Kidney epithelial cell (primary cell): ENCODE data around the gene GIMAP6. TPM values are rescaled to one million over a fixed set of nuclear protein-coding genes. Genes with fewer than 3 reads are reported as not detected.
"Not testable (repeated sequence)": the region's sequence is repeated elsewhere in the genome, so short reads cannot be mapped to it uniquely, and the experiment has no call there.

Source experiments
- DNase-seq: peaks from one replicate; pipeline ENCODE4 v3.0.0-alpha.2; 2010; ENCODE audit warnings: low read depth
- H3K27me3 ChIP-seq: 2 replicates; pipeline ENCODE4 v1.6.0; 2011; ENCODE audit warnings: low read length; ENCODE audit not compliant: control insufficient read depth, insufficient read depth
- H3K36me3 ChIP-seq: 2 replicates; pipeline ENCODE4 v1.5.1; 2011; ENCODE audit warnings: low read length; ENCODE audit not compliant: control insufficient read depth, insufficient read depth
- H3K4me3 ChIP-seq: 2 replicates; pipeline ENCODE4 v1.5.1; 2011; ENCODE audit warnings: low read depth, mild to moderate bottlenecking, control low read depth, low read length
- CTCF ChIP-seq: IDR thresholded peaks from 2 replicates; pipeline ENCODE4 v1.5.1; 2011; ENCODE audit warnings: mild to moderate bottlenecking, moderate library complexity, low read length, control low read depth, inconsistent platforms; ENCODE audit not compliant: insufficient read depth, poor library complexity, severe bottlenecking
- total RNA-seq: library from RNA; depleted of rRNA; stranded (reverse); fragments of >200 nt; gene quantifications from 2 replicates; pipeline ENCODE4 v1.2.3, GENCODE V29; 2015

The GIMAP6 gene
- total RNA-seq, 1 donor from 2014 or later: not detected

GRCh38 chr7:150629347-150629746 is 2.8 kb downstream of the GIMAP6 start:
- Histone ChIP-seq H3K27me3 (no peaks in the 10 kb centered on the region), H3K36me3 (no peaks in the 10 kb centered on the region), H3K4me3 (no peak overlapping the region)
- TF ChIP-seq CTCF: no peak
- DNase-seq: no peak

- H3K36me3 ChIP-seq: no peaks in the 10 kb centered on the region
- DNase-seq: no peak
- TF ChIP-seq CTCF: no peak
- no peaks in the 10 kb centered on the region for H3K27me3 ChIP-seq
- H3K4me3 ChIP-seq: no peak overlapping the region
These were observed 4.2 kb downstream of the GIMAP6 start for GRCh38 chr7:150627959-150628358.

GRCh38 chr7:150626696-150627095 is 5.5 kb downstream of the GIMAP6 start:
- no peaks in the 10 kb centered on the region for H3K27me3 ChIP-seq
- H3K4me3 ChIP-seq: no peak overlapping the region
- no peaks in the 10 kb centered on the region for H3K36me3 ChIP-seq
- TF ChIP-seq CTCF: no peak
- no peak for DNase-seq

- no peak for TF ChIP-seq CTCF
- H3K4me3 ChIP-seq: no peak overlapping the region
- H3K36me3 ChIP-seq: no peaks in the 10 kb centered on the region
- no peak for DNase-seq
- H3K27me3 ChIP-seq: no peaks in the 10 kb centered on the region
These were observed 10.8 kb downstream of the GIMAP6 start for GRCh38 chr7:150621376-150621775.

GRCh38 chr7:150620617-150621371 is 11.4 kb downstream of the GIMAP6 start:
- DNase-seq: no peak
- Histone ChIP-seq H3K4me3 (no peak overlapping the region), H3K27me3 (no peaks in the 10 kb centered on the region), H3K36me3 (no peaks in the 10 kb centered on the region)
- TF ChIP-seq CTCF: no peak

- Histone ChIP-seq H3K27me3 (no peaks in the 10 kb centered on the region), H3K4me3 (no peak overlapping the region), H3K36me3 (no peaks in the 10 kb centered on the region)
- no peak for TF ChIP-seq CTCF
- no peak for DNase-seq
These were observed 12.1 kb downstream of the GIMAP6 start for GRCh38 chr7:150620061-150620460.

- not testable (repeated sequence) for DNase-seq, H3K4me3 ChIP-seq, H3K36me3 ChIP-seq, H3K27me3 ChIP-seq
These were observed 16.9 kb downstream of the GIMAP6 start for GRCh38 chr7:150615221-150615755.

GRCh38 chr7:150614426-150614825 is 17.8 kb downstream of the GIMAP6 start:
- H3K27me3 ChIP-seq, DNase-seq, H3K36me3 ChIP-seq, H3K4me3 ChIP-seq: not testable (repeated sequence)
